GM12892 (cell line): ENCODE results near the gene PARVB.

ENCODE experiments used
- POLR2A ChIP-seq: IDR thresholded peaks from 2 replicates; pipeline ENCODE4 v1.6.1; 2011; ENCODE audit warnings: low read depth, low read length, control low read depth
- POLR2AphosphoS5 ChIP-seq: IDR thresholded peaks from 2 replicates; pipeline ENCODE4 v1.6.1; 2011; ENCODE audit warnings: low read depth, low read length, control low read depth
- TAF1 ChIP-seq: IDR thresholded peaks from 2 replicates; pipeline ENCODE4 v1.6.1; 2011; ENCODE audit warnings: low read depth, mild to moderate bottlenecking, control low read depth, low read length, borderline replicate concordance

DNA sequence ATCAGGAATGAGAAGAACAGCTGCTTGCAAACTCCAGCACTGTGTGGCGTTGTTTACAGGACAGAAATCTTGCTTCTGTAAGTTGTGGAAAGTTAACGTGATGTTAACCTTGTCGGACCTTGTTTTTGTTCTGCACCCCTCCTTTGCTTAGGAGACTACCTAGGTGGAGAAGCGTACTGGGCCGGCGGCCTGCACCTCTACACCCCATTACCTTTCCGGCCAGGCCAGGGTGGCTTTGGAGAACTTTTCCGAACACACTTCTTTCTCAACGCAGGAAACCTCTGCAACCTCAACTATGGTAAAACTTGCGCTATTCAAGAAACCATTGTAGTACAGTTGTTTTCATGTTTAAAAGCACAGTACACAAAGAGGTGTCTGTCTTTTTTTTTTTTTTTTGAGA lies 35.1 kb upstream of the PARVB start:
- TF ChIP-seq TAF1: no peak
- TF ChIP-seq POLR2A: no peak
- TF ChIP-seq POLR2AphosphoS5: no peak
